ENCODE results near the gene UBASH3B. TPM values are rescaled to one million over a fixed set of nuclear protein-coding genes. Genes with fewer than 3 reads are reported as not detected.
"Not testable (repeated sequence)": the region's sequence is repeated elsewhere in the genome, so short reads cannot be mapped to it uniquely, and the experiment has no call there.

The UBASH3B gene
- polyA plus RNA-seq, 1 experiment: 19.1 TPM

- ChIA-PET POLR2A (no interaction called here), CTCF (interaction anchor here (1.9 to 2.9 kb wide), 2 partner anchors 10 to 11 kb away, joined by 4 to 16 read pairs; no protein-coding TSS in a partner anchor)
Measured at GRCh38 chr11:122617926-122618325, 37.6 kb upstream of the UBASH3B start.

GRCh38 chr11:122618927-122619326 is 36.6 kb upstream of the UBASH3B start:
- CTCF ChIA-PET: interaction anchor here (0.7 to 2.9 kb wide), 3 partner anchors 10 to 395 kb away, joined by 3 to 16 read pairs (median 3); no protein-coding TSS in a partner anchor
- TF ChIP-seq CTCF (IDR thresholded peaks at IDR 0.05; ENCODE audit: low read depth, low read length): no peak
- no peak overlapping the region for H3K4me3 ChIP-seq (ENCODE audit: low read depth, low read length)
- POLR2A ChIA-PET: no interaction called here
- H3K9me3 ChIP-seq (ENCODE audit: control insufficient read depth, insufficient read depth, low read length): no peaks in the 10 kb centered on the region
- no peak overlapping the region for H3K27ac ChIP-seq (ENCODE audit: low read depth, low read length)
- no peak for DNase-seq (ENCODE audit: low read depth, low spot score)
- H3K27me3 ChIP-seq (ENCODE audit: control insufficient read depth, insufficient read depth, low read length): peaks cover 28% of the 10 kb centered on the region

More at GRCh38 chr11:122617926-122618325, 37.6 kb upstream of the UBASH3B start:
- no peak for TF ChIP-seq CTCF (IDR thresholded peaks at IDR 0.05; ENCODE audit: low read depth, low read length)
- H3K27me3 ChIP-seq (ENCODE audit: control insufficient read depth, insufficient read depth, low read length): peaks cover 19% of the 10 kb centered on the region
- no peak overlapping the region for H3K4me3 ChIP-seq (ENCODE audit: low read depth, low read length)
- H3K27ac ChIP-seq (ENCODE audit: low read depth, low read length): no peak overlapping the region
- no peak for DNase-seq (ENCODE audit: low read depth, low spot score)
- H3K9me3 ChIP-seq (ENCODE audit: control insufficient read depth, insufficient read depth, low read length): no peaks in the 10 kb centered on the region

- no peak for TF ChIP-seq CTCF (IDR thresholded peaks at IDR 0.05; ENCODE audit: low read depth, low read length)
Measured at GRCh38 chr11:122619757-122620156, 35.8 kb upstream of the UBASH3B start.

GRCh38 chr11:122625501-122625900 is 30.0 kb upstream of the UBASH3B start:
- POLR2A ChIA-PET: interaction anchor here (0.6 kb wide), 1 partner anchor 231 kb away, joined by 4 read pairs; no protein-coding TSS in a partner anchor
- not testable (repeated sequence) for H3K9me3 ChIP-seq (ENCODE audit: control insufficient read depth, insufficient read depth, low read length); H3K27ac ChIP-seq (ENCODE audit: low read depth, low read length); DNase-seq (ENCODE audit: low read depth, low spot score); H3K4me3 ChIP-seq (ENCODE audit: low read depth, low read length)
- CTCF ChIA-PET: interaction anchor here (0.6 to 15.7 kb wide), 3 partner anchors 46 to 397 kb away, joined by 3 to 503 read pairs (median 4); no protein-coding TSS in a partner anchor
- peaks cover 23% of the 10 kb centered on the region for H3K27me3 ChIP-seq (ENCODE audit: control insufficient read depth, insufficient read depth, low read length)

More at GRCh38 chr11:122619757-122620156, 35.8 kb upstream of the UBASH3B start:
- ChIA-PET CTCF (interaction anchor here (1.1 to 2.9 kb wide), 3 partner anchors 9 to 63 kb away, joined by 3 to 16 read pairs (median 5); no protein-coding TSS in a partner anchor), POLR2A (no interaction called here)
- no peak for DNase-seq (ENCODE audit: low read depth, low spot score)
- no peaks in the 10 kb centered on the region for H3K9me3 ChIP-seq (ENCODE audit: control insufficient read depth, insufficient read depth, low read length)
- no peak overlapping the region for H3K4me3 ChIP-seq (ENCODE audit: low read depth, low read length)
- H3K27ac ChIP-seq (ENCODE audit: low read depth, low read length): no peak overlapping the region
- H3K27me3 ChIP-seq (ENCODE audit: control insufficient read depth, insufficient read depth, low read length): peaks cover 28% of the 10 kb centered on the region

- Histone ChIP-seq H3K9me3 (ENCODE audit: control insufficient read depth, insufficient read depth, low read length) (no peaks in the 10 kb centered on the region), H3K4me3 (ENCODE audit: low read depth, low read length) (no peak overlapping the region), H3K27me3 (ENCODE audit: control insufficient read depth, insufficient read depth, low read length) (peaks cover 23% of the 10 kb centered on the region), H3K27ac (ENCODE audit: low read depth, low read length) (no peak overlapping the region)
- POLR2A ChIA-PET: interaction anchor here (0.6 kb wide), 1 partner anchor 231 kb away, joined by 4 read pairs; no protein-coding TSS in a partner anchor
- CTCF ChIA-PET: interaction anchor here (1.1 to 15.7 kb wide), 4 partner anchors 156 to 397 kb away, joined by 3 to 503 read pairs (median 52); no protein-coding TSS in a partner anchor
- no peak for TF ChIP-seq CTCF (IDR thresholded peaks at IDR 0.05; ENCODE audit: low read depth, low read length)
- no peak for DNase-seq (ENCODE audit: low read depth, low spot score)
Measured at GRCh38 chr11:122625976-122626665, 29.4 kb upstream of the UBASH3B start.
